SW 1271 (cell line): Measurements from ENCODE around the gene MYL5.
"Not testable (repeated sequence)": the region's sequence is repeated elsewhere in the genome, so short reads cannot be mapped to it uniquely, and the experiment has no call there.

Experiments
- DNase-seq, 2 experiments: peaks; one replicate each; lab custom pipeline; 2025; lab: John Stamatoyannopoulos, UW

Gene MYL5

GRCh38 chr4:656436-657337 lies 17.7 kb upstream of the MYL5 start:
- DNase-seq, result no peak

- no peak for DNase-seq
Observed at GRCh38 chr4:657338-657833, 17.0 kb upstream of the MYL5 start.

GRCh38 chr4:657834-658667 lies 16.3 kb upstream of the MYL5 start:
- DNase-seq, result no peak

- DNase-seq, result no peak
Observed at GRCh38 chr4:658681-659667, 15.4 kb upstream of the MYL5 start.

DNA sequence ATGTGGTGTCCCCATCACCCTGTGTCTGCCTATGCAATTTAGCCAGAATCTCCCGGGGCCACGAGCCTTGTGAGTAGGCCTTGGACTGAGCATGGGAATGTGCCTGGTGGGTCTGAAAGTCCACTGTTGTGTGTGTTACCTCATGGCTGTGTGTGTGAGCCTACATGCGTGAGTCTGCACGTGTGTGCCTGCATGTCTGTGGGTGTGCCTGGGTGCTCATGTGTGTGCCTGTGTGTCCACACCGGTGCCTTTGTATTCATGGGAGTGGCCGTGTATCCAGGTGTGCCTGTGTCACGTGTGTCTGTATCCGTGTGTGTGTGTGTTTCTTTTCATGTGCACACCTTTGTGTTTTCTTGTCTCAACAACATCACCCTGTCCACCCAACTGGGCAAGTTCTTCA lies 14.5 kb upstream of the MYL5 start:
- DNase-seq, result no peak

- no peak for DNase-seq
Observed at GRCh38 chr4:660401-660800, 13.9 kb upstream of the MYL5 start.

- DNase-seq, result no peak
Observed at GRCh38 chr4:661231-661630, 13.1 kb upstream of the MYL5 start.

DNA sequence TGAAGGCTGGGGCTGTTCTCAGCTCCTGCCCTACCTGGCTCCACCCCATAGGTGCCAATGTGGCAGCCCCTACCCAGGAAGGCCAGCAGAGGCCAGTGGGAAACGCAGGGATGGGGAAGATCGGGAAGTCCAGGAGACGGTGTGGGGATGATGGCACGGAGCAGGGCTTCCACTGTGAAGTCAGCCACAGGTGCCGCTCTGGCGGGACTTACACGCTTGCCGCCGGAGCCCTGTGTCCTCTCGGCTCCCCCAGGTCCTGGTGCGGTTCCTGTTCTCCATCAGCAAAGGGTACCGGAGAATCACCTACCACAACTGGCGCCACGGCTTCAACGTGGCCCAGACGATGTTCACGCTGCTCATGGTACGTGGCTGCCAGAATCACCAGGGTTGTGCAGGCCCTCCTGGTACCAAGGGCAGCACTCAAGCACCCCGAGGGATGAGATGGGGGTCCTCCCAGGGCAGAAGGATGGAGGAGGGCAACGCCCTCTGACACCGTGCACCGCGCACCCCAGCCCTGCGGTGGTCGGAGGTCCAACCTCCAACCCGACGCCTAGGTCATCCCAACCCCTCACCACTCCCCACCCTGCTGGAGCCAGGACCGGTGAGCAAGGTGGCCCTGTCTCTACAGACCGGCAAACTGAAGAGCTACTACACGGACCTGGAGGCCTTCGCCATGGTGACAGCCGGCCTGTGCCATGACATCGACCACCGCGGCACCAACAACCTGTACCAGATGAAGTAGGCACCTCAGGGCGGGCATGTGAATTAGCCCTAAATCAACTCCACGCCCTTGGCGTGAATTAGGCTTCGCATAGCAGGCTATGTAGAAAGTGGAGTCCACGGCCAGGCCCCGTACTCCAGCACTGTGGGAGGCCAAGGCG lies 12.2 kb upstream of the MYL5 start:
- DNase-seq, result no peak

GRCh38 chr4:663046-663437 lies 11.3 kb upstream of the MYL5 start:
- no peak for DNase-seq

DNA sequence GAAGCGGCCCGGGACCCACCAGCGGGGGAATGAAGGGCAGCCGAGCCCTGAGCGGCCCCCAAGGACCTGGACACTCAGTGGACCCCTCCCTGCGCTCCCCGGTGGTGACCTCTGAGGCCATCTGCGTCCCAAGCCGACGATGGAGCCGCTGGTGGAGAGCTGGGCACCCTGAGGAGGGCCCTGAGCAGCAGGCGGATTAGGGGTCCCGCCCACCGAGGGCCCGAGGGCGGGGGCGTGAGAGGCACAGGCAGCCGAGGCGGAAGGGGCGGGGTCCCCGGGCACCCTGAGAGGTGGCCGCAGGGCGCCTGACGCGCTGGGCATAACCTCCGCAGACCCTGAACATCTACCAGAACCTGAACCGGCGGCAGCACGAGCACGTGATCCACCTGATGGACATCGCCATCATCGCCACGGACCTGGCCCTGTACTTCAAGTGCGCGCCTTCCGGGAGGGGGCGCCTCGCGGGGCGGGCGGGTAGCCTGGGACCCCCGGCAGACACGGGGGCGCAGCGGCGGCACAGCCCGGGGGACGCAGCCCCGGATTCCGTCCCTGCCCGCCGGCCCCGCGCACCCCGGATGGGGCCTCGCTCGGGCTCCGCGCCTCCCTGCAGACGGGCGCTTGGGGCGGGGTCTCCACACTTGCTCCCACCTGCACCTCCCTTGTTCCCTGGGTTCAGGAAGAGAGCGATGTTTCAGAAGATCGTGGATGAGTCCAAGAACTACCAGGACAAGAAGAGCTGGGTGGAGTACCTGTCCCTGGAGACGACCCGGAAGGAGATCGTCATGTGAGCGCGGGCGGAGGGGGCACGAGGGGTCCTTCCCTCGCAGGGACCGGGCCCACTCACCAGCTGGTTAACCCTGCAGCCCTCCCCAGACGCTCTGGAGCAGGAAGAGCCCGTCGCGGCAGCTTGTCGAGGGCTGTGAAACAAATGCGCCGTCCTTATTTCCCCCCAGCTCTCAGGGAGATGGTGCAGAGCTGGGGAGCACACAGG lies 10.6 kb upstream of the MYL5 start:
- DNase-seq, result no peak

DNA sequence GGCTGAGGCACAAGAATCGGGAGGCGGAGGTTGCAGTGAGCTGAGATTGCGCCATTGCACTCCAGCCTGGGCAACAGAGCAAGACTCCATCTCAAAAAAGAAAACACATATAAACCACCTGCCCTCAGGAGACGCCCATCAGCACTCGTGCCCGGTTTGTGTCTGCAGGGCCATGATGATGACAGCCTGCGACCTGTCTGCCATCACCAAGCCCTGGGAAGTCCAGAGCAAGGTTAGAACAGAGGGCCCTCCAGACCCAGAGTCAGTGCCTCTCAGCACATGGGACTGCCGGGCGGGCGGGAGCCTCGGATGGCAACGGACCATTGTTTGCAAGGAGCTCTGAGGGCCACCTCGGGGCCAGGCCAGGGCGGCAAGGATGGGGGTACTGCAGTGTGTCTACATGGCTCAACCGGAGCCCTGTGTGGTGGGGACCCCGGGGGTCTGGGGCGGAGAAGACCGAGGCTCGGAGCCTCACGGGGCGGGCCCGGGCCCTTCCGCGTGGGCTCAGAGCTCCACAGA lies 9.6 kb upstream of the MYL5 start:
- no peak for DNase-seq

DNA sequence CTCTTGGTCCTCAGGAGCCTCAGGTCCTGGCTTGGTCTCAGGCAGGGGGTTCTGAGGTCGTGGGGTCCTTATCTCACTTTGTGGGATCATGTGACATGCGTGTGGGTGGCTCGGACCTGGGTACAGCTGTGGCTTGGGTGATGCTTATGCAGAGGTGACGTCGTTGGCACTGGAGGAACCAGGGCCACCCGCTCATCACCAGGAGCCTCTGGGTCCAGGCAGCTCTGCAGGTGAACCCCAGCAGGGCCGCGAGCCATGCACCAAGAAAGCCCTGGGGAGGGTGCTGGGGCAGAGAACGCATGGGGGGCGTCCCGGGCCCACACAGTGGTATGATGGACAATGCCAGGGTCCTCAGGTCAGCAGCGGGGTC lies 9.0 kb upstream of the MYL5 start:
- no peak for DNase-seq

GRCh38 chr4:665751-666435 lies 8.4 kb upstream of the MYL5 start:
- no peak for DNase-seq

- DNase-seq, result no peak
Observed at GRCh38 chr4:666436-666810, 7.9 kb upstream of the MYL5 start.

- DNase-seq, result no peak
Observed at GRCh38 chr4:666822-667544, 7.4 kb upstream of the MYL5 start.

GRCh38 chr4:667545-667925 lies 6.8 kb upstream of the MYL5 start:
- DNase-seq, result no peak

DNA sequence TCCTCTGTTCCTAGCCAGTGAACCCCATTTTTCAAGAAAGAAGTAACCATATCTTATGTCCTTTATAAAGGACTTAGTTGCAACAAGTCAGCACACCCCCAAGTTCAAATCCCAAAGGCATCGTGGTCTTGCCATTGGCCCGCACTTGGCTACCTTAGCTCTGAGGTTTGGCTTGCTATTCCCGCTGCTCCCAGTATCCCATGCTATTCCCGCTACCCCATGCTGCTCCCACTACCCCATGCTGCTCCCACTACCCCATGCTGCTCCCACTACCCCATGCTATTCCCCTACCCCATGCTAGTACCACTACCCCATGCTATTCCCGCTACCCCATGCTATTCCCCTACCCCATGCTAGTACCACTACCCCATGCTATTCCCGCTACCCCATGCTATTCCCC lies 6.1 kb upstream of the MYL5 start:
- DNase-seq, result not testable (repeated sequence)
